B cell (primary cell): ENCODE measurements around the gene PAPLN. TPM values are rescaled to one million over a fixed set of nuclear protein-coding genes. Genes with fewer than 3 reads are reported as not detected.

Experiments used
- ATAC-seq: fragments of 200-7000 bp; cut with Tn5 transposase; one replicate; pipeline ENCODE4 v1.10.0; 2021; ENCODE audit warnings: low read depth, mild to moderate bottlenecking, moderate number of reproducible peaks, moderate library complexity
- CTCF ChIA-PET: fragments of 350-600 bp; sonication (Branson Sonifier 250); formaldehyde crosslinking; loops from one replicate; lab custom pipeline; 2021; ENCODE audit warnings: antibody characterized with exemption, inconsistent platforms; lab: Charles Lee
- POLR2A ChIA-PET: fragments of 350-600 bp; sonication (Branson Sonifier 250); formaldehyde crosslinking; loops from one replicate; lab custom pipeline; 2021; ENCODE audit warnings: antibody characterized with exemption; lab: Charles Lee
- DNase-seq: peaks from one replicate; pipeline ENCODE4 v3.0.0; 2013
- H2AFZ ChIP-seq: 2 replicates; pipeline ENCODE4 v1.6.1; 2012; ENCODE audit warnings: mild to moderate bottlenecking, low read depth, low read length; ENCODE audit not compliant: insufficient read depth, poor library complexity, severe bottlenecking
- H3K27ac ChIP-seq, 2 donors: 1 replicate in 1 of 2; 2 replicates in 1 of 2; pipeline ENCODE4 v1.5.1; 2012 to 2013; ENCODE audit warnings: low read length in 2 of 2, mild to moderate bottlenecking in 2 of 2, moderate library complexity in 1 of 2
- H3K27me3 ChIP-seq, 4 experiments: fragments of 200-600 bp in 1 of 4; sonication (generic) in 1 of 4; replicated peaks in 1 of 4; 1 replicate in 2 of 4; 2 replicates in 2 of 4; pipeline versions ENCODE4 v1.6.1 to v1.7.0; 2013 to 2016; ENCODE audit warnings: low read length in 3 of 4, mild to moderate bottlenecking in 2 of 4, mixed read lengths in 1 of 4, moderate library complexity in 1 of 4; ENCODE audit not compliant: insufficient read depth in 4 of 4, control insufficient read depth in 3 of 4; ENCODE audit errors: control extremely low read depth in 1 of 4
- H3K36me3 ChIP-seq, 2 experiments: replicated peaks in 1 of 2; 1 replicate in 1 of 2; 2 replicates in 1 of 2; pipeline versions ENCODE4 v1.6.1 to v1.7.1; 2013; ENCODE audit warnings: low read length in 1 of 2; ENCODE audit not compliant: insufficient read depth in 2 of 2, control insufficient read depth in 1 of 2; ENCODE audit errors: control extremely low read depth in 1 of 2, extremely low read depth in 1 of 2
- H3K4me1 ChIP-seq, 2 donors: fragments of 200-600 bp in 1 of 2; sonication (generic) in 1 of 2; 1 replicate in 1 of 2; 2 replicates in 1 of 2; pipeline versions ENCODE4 v1.5.1 to v1.6.1; 2013 to 2017; ENCODE audit warnings: low read length in 2 of 2; ENCODE audit not compliant: control insufficient read depth in 2 of 2, insufficient read depth in 2 of 2
- H3K4me2 ChIP-seq: replicated peaks from 2 replicates; pipeline ENCODE3; 2012; ENCODE audit warnings: mild to moderate bottlenecking, low read depth, low read length; ENCODE audit not compliant: poor library complexity, severe bottlenecking
- H3K4me3 ChIP-seq, 5 experiments: fragments of 200-600 bp in 1 of 5; sonication (generic) in 1 of 5; 1 replicate in 3 of 5; 2 replicates in 2 of 5; pipeline versions ENCODE4 v1.5.1 to v1.7.0; 2011 to 2016; ENCODE audit warnings: low read length in 4 of 5, mild to moderate bottlenecking in 4 of 5, low read depth in 2 of 5, control low read depth in 1 of 5, moderate library complexity in 1 of 5; ENCODE audit not compliant: insufficient read depth in 1 of 5; ENCODE audit errors: control extremely low read depth in 1 of 5, extremely low read depth in 1 of 5
- H3K79me2 ChIP-seq: fragments of 200-600 bp; sonication (generic); one replicate; pipeline ENCODE4 v1.6.0; 2016; ENCODE audit warnings: low read length; ENCODE audit not compliant: control insufficient read depth, insufficient read depth
- H3K9ac ChIP-seq: fragments of 200-600 bp; sonication (generic); 2 replicates; pipeline ENCODE4 v1.6.1; 2017; ENCODE audit warnings: mild to moderate bottlenecking, low read length, moderate library complexity
- H3K9me3 ChIP-seq, 3 donors: one replicate each; pipeline versions ENCODE4 v1.6.1 to v1.7.1; 2013; ENCODE audit warnings: low read length in 2 of 3; ENCODE audit not compliant: control insufficient read depth in 2 of 3, insufficient read depth in 1 of 3; ENCODE audit errors: control extremely low read depth in 1 of 3
- H4K20me1 ChIP-seq: 2 replicates; pipeline ENCODE4 v1.6.0; 2012; ENCODE audit warnings: mild to moderate bottlenecking, low read length; ENCODE audit not compliant: insufficient read depth, control insufficient read depth, poor library complexity, severe bottlenecking
- H3K27ac Mint-ChIP-seq: one replicate; pipeline ENCODE4 v1.8.0; 2021; ENCODE audit warnings: mixed read lengths
- H3K27me3 Mint-ChIP-seq: one replicate; pipeline ENCODE4 v1.8.0; 2021; ENCODE audit warnings: mixed read lengths
- H3K4me1 Mint-ChIP-seq: one replicate; pipeline ENCODE4 v1.8.0; 2021; ENCODE audit warnings: mixed read lengths
- H3K4me3 Mint-ChIP-seq: one replicate; pipeline ENCODE4 v1.8.0; 2021; ENCODE audit warnings: mixed read lengths
- H3K9me3 Mint-ChIP-seq: one replicate; pipeline ENCODE4 v1.8.0; 2022; ENCODE audit warnings: mixed read lengths; ENCODE audit not compliant: insufficient read depth
- EZH2 ChIP-seq: IDR thresholded peaks from 2 replicates; pipeline ENCODE4 v1.6.1; 2012; ENCODE audit warnings: borderline replicate concordance, low read depth, mild to moderate bottlenecking, moderate library complexity, low read length; ENCODE audit not compliant: insufficient read depth, poor library complexity, severe bottlenecking
- WGBS: methylation state at CpG from one replicate; pipeline ENCODE4 v1.1.5; 2013; ENCODE audit warnings: missing lambda C conversion rate; ENCODE audit not compliant: insufficient coverage; 5-methylcytosine and 5-hydroxymethylcytosine counted together
- intact Hi-C: fragments of 100-400 bp; cut with micrococcal nuclease; formaldehyde crosslinking; loops from one replicate; pipeline ENCODE4 v1.10.0; 2022
- polyA plus RNA-seq: library from polyadenylated mRNA; depleted of rRNA; stranded (reverse); fragments of >200 nt; gene quantifications from 2 replicates; pipeline ENCODE4 v1.2.3, GENCODE V29; 2012
- total RNA-seq, 2 donors: library from RNA; stranded (reverse); fragments of 120-200 nt in 1 of 2; gene quantifications; 1 replicate in 1 of 2; 2 replicates in 1 of 2; pipeline versions ENCODE4 v1.2.3 to v1.2.4, GENCODE V29; 2013 to 2022
- TF ChIP-seq, protein P1 (sequence below): fragments of 200-600 bp; IDR thresholded peaks from one replicate; pipeline ENCODE4 v1.8.0; 2022; ENCODE audit warnings: antibody characterized with exemption, mild to moderate bottlenecking

PAPLN gene
- total and polyA plus RNA-seq, 2 donors (not counting 1 experiment from before 2014, with no cell fraction given), result 0.69 to 1.5 TPM

DNA sequence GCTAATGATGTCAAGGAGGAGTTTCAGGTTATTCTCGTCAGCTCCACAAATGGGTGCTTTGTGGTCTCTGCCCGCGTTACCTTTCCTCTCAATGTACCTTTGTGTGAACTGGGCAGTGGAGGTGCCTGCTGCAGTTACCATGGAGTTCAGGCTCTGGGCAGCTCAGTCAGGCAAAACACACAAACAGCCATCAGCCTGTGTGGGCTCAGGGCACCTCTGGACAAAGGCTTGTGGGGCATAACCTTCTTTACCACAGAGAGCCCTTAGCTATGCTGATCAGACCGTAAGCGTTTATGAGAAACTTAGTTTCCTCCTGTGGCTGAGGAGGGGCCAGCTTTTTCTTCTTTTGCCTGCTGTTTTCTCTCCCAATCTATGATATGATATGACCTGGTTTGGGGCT lies 16.7 kb upstream of the PAPLN start:
- intact Hi-C loops, result no loop called here
- no peak overlapping the region for H3K27ac ChIP-seq
- CTCF ChIA-PET, result no interaction called here
- H3K4me3 ChIP-seq, result no peak overlapping the region
- 94% methylated on average over 3 of the region's 5 CpGs for WGBS
- H3K9ac ChIP-seq, result no peak overlapping the region
- no peak overlapping the region for H3K4me3 Mint-ChIP-seq
- H3K4me2 ChIP-seq, result no peak overlapping the region
- H3K9me3 Mint-ChIP-seq, result no peaks in the 10 kb centered on the region
- DNase-seq, result no peak
- no peaks in the 10 kb centered on the region for H3K79me2 ChIP-seq
- no peaks in the 10 kb centered on the region for H3K27me3 Mint-ChIP-seq
- H2AFZ ChIP-seq, result no peak overlapping the region
- no peak overlapping the region for H3K27ac Mint-ChIP-seq
- POLR2A ChIA-PET, result no interaction called here
- no peak for TF ChIP-seq EZH2
- TF ChIP-seq, protein P1, sequence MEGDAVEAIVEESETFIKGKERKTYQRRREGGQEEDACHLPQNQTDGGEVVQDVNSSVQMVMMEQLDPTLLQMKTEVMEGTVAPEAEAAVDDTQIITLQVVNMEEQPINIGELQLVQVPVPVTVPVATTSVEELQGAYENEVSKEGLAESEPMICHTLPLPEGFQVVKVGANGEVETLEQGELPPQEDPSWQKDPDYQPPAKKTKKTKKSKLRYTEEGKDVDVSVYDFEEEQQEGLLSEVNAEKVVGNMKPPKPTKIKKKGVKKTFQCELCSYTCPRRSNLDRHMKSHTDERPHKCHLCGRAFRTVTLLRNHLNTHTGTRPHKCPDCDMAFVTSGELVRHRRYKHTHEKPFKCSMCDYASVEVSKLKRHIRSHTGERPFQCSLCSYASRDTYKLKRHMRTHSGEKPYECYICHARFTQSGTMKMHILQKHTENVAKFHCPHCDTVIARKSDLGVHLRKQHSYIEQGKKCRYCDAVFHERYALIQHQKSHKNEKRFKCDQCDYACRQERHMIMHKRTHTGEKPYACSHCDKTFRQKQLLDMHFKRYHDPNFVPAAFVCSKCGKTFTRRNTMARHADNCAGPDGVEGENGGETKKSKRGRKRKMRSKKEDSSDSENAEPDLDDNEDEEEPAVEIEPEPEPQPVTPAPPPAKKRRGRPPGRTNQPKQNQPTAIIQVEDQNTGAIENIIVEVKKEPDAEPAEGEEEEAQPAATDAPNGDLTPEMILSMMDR, result no peak
- peaks cover 16% of the 10 kb centered on the region for H3K4me1 Mint-ChIP-seq
- ATAC-seq, result no peak
- H3K36me3 ChIP-seq, result peaks cover 11 to 64% of the 10 kb centered on the region in 2 experiments
- H3K9me3 ChIP-seq, result no peaks in the 10 kb centered on the region
- no peaks in the 10 kb centered on the region for H4K20me1 ChIP-seq
- H3K27me3 ChIP-seq, result no peaks in the 10 kb centered on the region
- H3K4me1 ChIP-seq, result peaks cover 3 to 5% of the 10 kb centered on the region in 2 donors

DNA sequence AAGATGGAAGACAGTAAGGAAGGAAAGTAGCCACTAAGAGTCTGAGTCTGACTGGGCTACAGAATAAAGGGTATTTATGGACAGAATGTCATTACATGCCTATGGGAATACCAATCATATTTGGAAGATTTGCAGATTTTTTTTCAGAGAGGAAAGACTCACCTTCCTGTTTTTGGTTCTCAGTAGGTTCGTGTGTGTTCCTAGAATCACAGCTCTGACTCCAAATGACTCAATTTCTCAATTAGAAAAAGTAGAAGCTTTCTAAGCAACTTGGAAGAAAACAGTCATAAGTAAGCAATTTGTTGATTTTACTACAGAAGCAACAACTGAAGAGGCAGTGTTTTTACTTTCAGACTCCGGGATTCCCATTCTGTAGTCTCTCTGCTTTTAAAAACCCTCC lies 15.4 kb upstream of the PAPLN start:
- Histone ChIP-seq H3K36me3 (peaks cover 8 to 57% of the 10 kb centered on the region in 2 experiments), H3K4me2 (no peak overlapping the region)
- H3K27ac Mint-ChIP-seq, result no peak overlapping the region

More for the DNA sequence above, 15.4 kb upstream of the PAPLN start:
- intact Hi-C loops, result no loop called here
- no peak overlapping the region for H3K4me3 ChIP-seq
- no peaks in the 10 kb centered on the region for H3K27me3 Mint-ChIP-seq
- no CpG with 5 or more reads among the region's 2 CpGs for WGBS
- DNase-seq (no peak), ATAC-seq (no peak)
- H3K79me2 ChIP-seq, result no peaks in the 10 kb centered on the region
- no peak overlapping the region for H3K27ac ChIP-seq
- TF ChIP-seq, protein P1, result no peak
- TF ChIP-seq EZH2, result no peak
- no peak overlapping the region for H3K9ac ChIP-seq
- H3K4me1 Mint-ChIP-seq, result peaks cover 16% of the 10 kb centered on the region
- H3K4me3 Mint-ChIP-seq, result no peak overlapping the region
- no peaks in the 10 kb centered on the region for H3K9me3 ChIP-seq
- CTCF ChIA-PET, result no interaction called here
- no peaks in the 10 kb centered on the region for H3K27me3 ChIP-seq
- no peaks in the 10 kb centered on the region for H4K20me1 ChIP-seq
- H3K4me1 ChIP-seq, result peaks cover 3 to 5% of the 10 kb centered on the region in 2 donors
- H3K9me3 Mint-ChIP-seq, result no peaks in the 10 kb centered on the region
- POLR2A ChIA-PET, result no interaction called here
- H2AFZ ChIP-seq, result no peak overlapping the region
